HG02678 (cell line): ENCODE data around the gene RAB27B.

Experiments
- ATAC-seq: cut with Tn5 transposase; IDR thresholded peaks from one replicate; pipeline ENCODE4 v1.9.1; 2021; ENCODE audit warnings: mild to moderate bottlenecking, moderate library complexity; ENCODE audit not compliant: unreplicated experiment

Gene RAB27B

GRCh38 chr18:54859667-54860421, 31.6 kb downstream of the RAB27B start:
- no peak for ATAC-seq

GRCh38 chr18:54860941-54861340, 32.7 kb downstream of the RAB27B start:
- ATAC-seq = no peak

- ATAC-seq = no peak
These were observed 38.9 kb downstream of the RAB27B start for GRCh38 chr18:54867131-54867530.

GRCh38 chr18:54871231-54871630, 43.0 kb downstream of the RAB27B start:
- no peak for ATAC-seq

- ATAC-seq = no peak
These were observed 44.4 kb downstream of the RAB27B start for GRCh38 chr18:54872681-54873080.

GRCh38 chr18:54873884-54874255, 45.6 kb downstream of the RAB27B start:
- ATAC-seq = no peak

GRCh38 chr18:54875063-54875462, 46.8 kb downstream of the RAB27B start:
- ATAC-seq = no peak

- ATAC-seq = no peak
These were observed 48.8 kb downstream of the RAB27B start for GRCh38 chr18:54877076-54877475.

GRCh38 chr18:54878159-54878622, 49.9 kb downstream of the RAB27B start:
- no peak for ATAC-seq

- ATAC-seq = no peak
These were observed 50.5 kb downstream of the RAB27B start for GRCh38 chr18:54878659-54879358.

- no peak for ATAC-seq
These were observed 51.4 kb downstream of the RAB27B start for GRCh38 chr18:54879691-54880090.

- ATAC-seq = no peak
These were observed 52.3 kb downstream of the RAB27B start for GRCh38 chr18:54880395-54881105.

GRCh38 chr18:54881229-54881768, 53.0 kb downstream of the RAB27B start:
- ATAC-seq = no peak

- ATAC-seq = no peak
These were observed 54.0 kb downstream of the RAB27B start for GRCh38 chr18:54882318-54882717.

GRCh38 chr18:54883816-54884604, 55.7 kb downstream of the RAB27B start:
- ATAC-seq = no peak

- no peak for ATAC-seq
These were observed 60.1 kb downstream of the RAB27B start for GRCh38 chr18:54888378-54888777.

GRCh38 chr18:54888933-54889332, 60.7 kb downstream of the RAB27B start:
- no peak for ATAC-seq

GRCh38 chr18:54899500-54899899, 71.2 kb downstream of the RAB27B start:
- no peak for ATAC-seq

- no peak for ATAC-seq
These were observed 72.0 kb downstream of the RAB27B start for GRCh38 chr18:54900290-54900689.

GRCh38 chr18:54904581-54904980, 76.3 kb downstream of the RAB27B start:
- ATAC-seq = no peak

- ATAC-seq = no peak
These were observed 77.4 kb downstream of the RAB27B start for GRCh38 chr18:54905629-54906028.
